ENCODE data around the gene SNX13.

Gene SNX13

DNA sequence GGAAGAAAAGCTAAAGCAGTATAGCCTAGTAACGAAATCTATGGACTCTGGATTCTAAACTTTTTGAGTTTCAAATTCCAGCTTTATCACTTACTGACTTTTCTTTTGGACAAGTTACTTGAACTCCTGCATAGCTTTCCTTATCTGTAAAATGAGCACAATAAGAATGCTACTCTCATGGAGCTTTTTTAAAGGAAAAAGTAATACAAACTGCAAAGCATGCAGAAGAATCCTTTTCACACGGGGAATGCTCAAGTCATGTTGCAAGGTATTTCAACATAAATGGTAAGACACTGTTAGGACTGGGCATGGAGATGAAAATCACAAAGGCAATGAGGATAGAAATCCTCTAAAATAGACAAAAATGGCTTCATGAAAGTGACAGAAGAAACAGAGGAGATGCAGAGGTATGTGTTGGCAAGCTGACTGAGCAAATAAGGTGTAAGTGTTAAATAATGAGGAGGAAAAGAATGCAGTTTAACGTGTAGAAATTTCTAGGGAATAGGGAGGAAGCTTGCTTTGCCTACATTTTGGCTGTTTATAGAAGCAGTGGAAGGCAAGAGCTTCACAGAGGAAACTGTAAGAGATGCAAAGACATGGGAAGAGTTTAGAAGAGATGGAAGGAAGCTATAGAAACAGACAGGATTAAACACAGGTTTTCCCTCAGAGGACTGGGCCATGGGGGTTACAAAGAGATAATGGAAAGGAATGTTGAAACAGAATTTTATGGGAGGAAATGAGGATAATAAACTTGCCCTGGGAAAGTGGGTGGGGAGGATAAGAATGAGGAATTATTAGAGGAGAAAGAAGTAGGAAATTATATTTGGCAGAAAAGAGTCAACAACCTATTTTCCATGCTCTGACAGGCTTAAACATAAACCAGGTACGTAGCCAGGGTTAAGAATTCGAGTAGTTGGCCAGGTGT lies 28.8 kb upstream of the SNX13 start:
- Histone ChIP-seq H3K4me1 (ENCODE audit: control insufficient read depth in 1 of 2, insufficient read depth in 2 of 2, low read length in 2 of 2) (peaks cover 0 to 9% of the 10 kb centered on the region in 2 donors), H3K27me3 (ENCODE audit: control insufficient read depth in 1 of 2, insufficient read depth in 2 of 2, low read length in 2 of 2) (no peaks in the 10 kb centered on the region), H3K27ac (ENCODE audit: low read depth, low read length) (no peak overlapping the region), H3K9ac (ENCODE audit: low read depth in 1 of 2, low read length in 2 of 2) (no peak overlapping the region), H3K4me3 (ENCODE audit: low read depth in 1 of 2, low read length in 2 of 2) (no peak overlapping the region), H3K9me3 (ENCODE audit: control insufficient read depth in 1 of 2, low read length in 2 of 2) (no peaks in the 10 kb centered on the region), H3K36me3 (ENCODE audit: control insufficient read depth in 1 of 2, insufficient read depth in 2 of 2, low read length in 2 of 2) (no peaks in the 10 kb centered on the region)

DNA sequence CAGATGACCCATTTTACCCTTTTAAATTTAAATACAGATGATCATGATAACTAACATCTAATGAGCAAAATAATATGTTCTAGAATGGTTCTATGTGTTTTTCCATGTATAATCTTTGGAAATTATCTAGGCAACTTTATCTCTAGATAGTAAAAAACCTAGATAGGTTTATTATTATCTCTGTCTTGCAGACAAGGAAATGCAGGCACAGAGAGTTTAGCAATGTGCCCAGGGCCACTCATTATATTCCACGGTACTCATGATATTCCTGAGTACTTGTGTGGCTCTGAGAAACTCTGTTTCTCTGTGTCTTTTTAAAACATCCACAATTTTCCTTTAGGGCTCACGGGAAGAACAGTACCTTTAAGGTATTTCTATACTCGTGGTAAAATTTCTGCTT lies 26.4 kb upstream of the SNX13 start:
- H3K27ac ChIP-seq (ENCODE audit: low read depth, low read length): no peak overlapping the region
- H3K4me1 ChIP-seq (ENCODE audit: control insufficient read depth in 1 of 2, insufficient read depth in 2 of 2, low read length in 2 of 2): peaks cover 0 to 9% of the 10 kb centered on the region in 2 donors
- no peaks in the 10 kb centered on the region for H3K9me3 ChIP-seq (ENCODE audit: control insufficient read depth in 1 of 2, low read length in 2 of 2)
- no peak overlapping the region for H3K9ac ChIP-seq (ENCODE audit: low read depth in 1 of 2, low read length in 2 of 2)
- no peak overlapping the region for H3K4me3 ChIP-seq (ENCODE audit: low read depth in 1 of 2, low read length in 2 of 2)
- no peaks in the 10 kb centered on the region for H3K27me3 ChIP-seq (ENCODE audit: control insufficient read depth in 1 of 2, insufficient read depth in 2 of 2, low read length in 2 of 2)
- H3K36me3 ChIP-seq (ENCODE audit: control insufficient read depth in 1 of 2, insufficient read depth in 2 of 2, low read length in 2 of 2): no peaks in the 10 kb centered on the region

DNA sequence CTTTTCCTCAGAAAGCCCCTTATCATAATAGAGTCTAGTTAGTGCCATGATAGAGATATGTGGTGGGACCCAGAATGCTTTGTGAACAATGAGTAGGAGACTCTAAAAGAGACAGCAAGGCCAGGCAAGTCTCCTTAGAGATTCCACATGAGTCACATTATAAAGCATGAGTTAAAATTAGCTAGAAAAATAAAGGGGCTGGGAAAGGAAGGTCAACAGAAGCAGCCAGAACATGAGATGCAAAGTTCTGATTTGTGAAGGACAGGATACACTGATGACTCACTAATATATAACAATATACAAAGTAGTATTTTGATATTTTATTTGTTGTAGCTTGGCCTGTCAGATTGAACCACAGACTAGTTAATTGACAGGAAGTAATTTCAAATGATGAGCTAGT lies 25.3 kb upstream of the SNX13 start:
- no peak overlapping the region for H3K9ac ChIP-seq (ENCODE audit: low read depth in 1 of 2, low read length in 2 of 2)
- no peak overlapping the region for H3K27ac ChIP-seq (ENCODE audit: low read depth, low read length)
- H3K27me3 ChIP-seq (ENCODE audit: control insufficient read depth in 1 of 2, insufficient read depth in 2 of 2, low read length in 2 of 2): no peaks in the 10 kb centered on the region
- H3K36me3 ChIP-seq (ENCODE audit: control insufficient read depth in 1 of 2, insufficient read depth in 2 of 2, low read length in 2 of 2): no peaks in the 10 kb centered on the region
- H3K4me3 ChIP-seq (ENCODE audit: low read depth in 1 of 2, low read length in 2 of 2): no peak overlapping the region
- no peaks in the 10 kb centered on the region for H3K9me3 ChIP-seq (ENCODE audit: control insufficient read depth in 1 of 2, low read length in 2 of 2)
- H3K4me1 ChIP-seq (ENCODE audit: control insufficient read depth in 1 of 2, insufficient read depth in 2 of 2, low read length in 2 of 2): peaks cover 0 to 9% of the 10 kb centered on the region in 2 donors

DNA sequence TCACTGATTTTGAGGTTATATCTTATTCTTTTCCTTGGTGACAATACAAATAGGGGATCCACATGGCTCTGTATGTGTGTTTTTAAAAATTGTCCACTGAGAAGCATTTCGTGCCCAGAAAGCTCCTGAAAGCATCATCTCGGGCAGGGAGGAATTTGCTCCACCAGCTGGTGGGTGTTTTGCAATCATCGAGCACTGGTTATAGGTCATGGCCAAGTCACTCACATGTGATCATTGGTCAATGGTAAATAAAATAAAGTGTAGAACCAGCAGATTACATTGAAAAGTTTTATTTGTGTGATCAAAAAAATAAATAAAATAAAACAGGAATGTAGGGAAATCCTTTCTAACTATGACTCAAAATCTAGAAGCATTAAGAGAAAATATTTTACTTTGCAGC lies 23.0 kb upstream of the SNX13 start:
- Histone ChIP-seq H3K27me3 (ENCODE audit: control insufficient read depth in 1 of 2, insufficient read depth in 2 of 2, low read length in 2 of 2) (no peaks in the 10 kb centered on the region), H3K36me3 (ENCODE audit: control insufficient read depth in 1 of 2, insufficient read depth in 2 of 2, low read length in 2 of 2) (no peaks in the 10 kb centered on the region), H3K27ac (ENCODE audit: low read depth, low read length) (no peak overlapping the region), H3K9me3 (ENCODE audit: control insufficient read depth in 1 of 2, low read length in 2 of 2) (no peaks in the 10 kb centered on the region), H3K4me1 (ENCODE audit: control insufficient read depth in 1 of 2, insufficient read depth in 2 of 2, low read length in 2 of 2) (no peaks in the 10 kb centered on the region), H3K9ac (ENCODE audit: low read depth in 1 of 2, low read length in 2 of 2) (no peak overlapping the region), H3K4me3 (ENCODE audit: low read depth in 1 of 2, low read length in 2 of 2) (no peak overlapping the region)

DNA sequence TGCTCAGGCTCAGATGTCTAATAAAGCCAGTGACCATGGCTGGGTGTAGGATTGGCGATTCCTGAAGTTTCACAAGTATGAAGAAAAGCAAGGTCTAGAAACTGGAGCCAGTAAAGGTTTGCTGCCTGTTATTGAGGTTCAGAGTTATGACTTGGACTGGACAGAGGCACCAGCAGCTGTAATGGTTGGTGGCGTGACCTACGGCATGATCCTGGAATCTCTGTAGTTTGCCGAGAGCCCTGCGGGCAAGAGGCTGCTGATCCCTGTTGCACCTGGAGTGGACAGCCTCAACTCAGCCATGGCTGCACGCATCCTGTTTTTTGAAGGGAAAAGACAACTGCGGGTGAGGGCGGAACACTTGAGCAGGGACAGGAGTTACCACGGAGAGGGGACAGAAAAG lies 22.4 kb upstream of the SNX13 start:
- no peak overlapping the region for H3K27ac ChIP-seq (ENCODE audit: low read depth, low read length)
- no peak overlapping the region for H3K9ac ChIP-seq (ENCODE audit: low read depth in 1 of 2, low read length in 2 of 2)
- no peak overlapping the region for H3K4me3 ChIP-seq (ENCODE audit: low read depth in 1 of 2, low read length in 2 of 2)
- H3K36me3 ChIP-seq (ENCODE audit: control insufficient read depth in 1 of 2, insufficient read depth in 2 of 2, low read length in 2 of 2): no peaks in the 10 kb centered on the region
- H3K4me1 ChIP-seq (ENCODE audit: control insufficient read depth in 1 of 2, insufficient read depth in 2 of 2, low read length in 2 of 2): no peaks in the 10 kb centered on the region
- no peaks in the 10 kb centered on the region for H3K9me3 ChIP-seq (ENCODE audit: control insufficient read depth in 1 of 2, low read length in 2 of 2)
- H3K27me3 ChIP-seq (ENCODE audit: control insufficient read depth in 1 of 2, insufficient read depth in 2 of 2, low read length in 2 of 2): no peaks in the 10 kb centered on the region

DNA sequence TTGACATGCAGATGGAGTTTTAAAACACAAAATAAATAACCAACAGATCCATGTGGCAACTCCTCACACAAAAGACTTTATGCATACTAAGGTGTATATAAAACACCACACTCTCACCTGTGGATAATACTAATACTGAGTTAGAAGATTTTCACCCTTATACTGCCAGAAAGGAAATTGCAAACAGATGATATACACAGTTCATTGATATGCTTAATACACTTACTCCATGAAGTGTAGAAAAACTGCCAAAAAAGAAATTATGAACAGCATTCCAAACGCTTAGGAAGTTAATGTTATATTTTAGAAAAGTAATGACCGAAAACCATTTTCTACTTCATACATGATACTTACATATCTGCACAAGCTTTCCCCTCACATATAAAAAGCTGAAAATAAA lies 17.6 kb upstream of the SNX13 start:
- Histone ChIP-seq H3K9ac (ENCODE audit: low read depth in 1 of 2, low read length in 2 of 2) (no peak overlapping the region), H3K4me3 (ENCODE audit: low read depth in 1 of 2, low read length in 2 of 2) (no peak overlapping the region), H3K9me3 (ENCODE audit: control insufficient read depth in 1 of 2, low read length in 2 of 2) (no peaks in the 10 kb centered on the region), H3K4me1 (ENCODE audit: control insufficient read depth in 1 of 2, insufficient read depth in 2 of 2, low read length in 2 of 2) (no peaks in the 10 kb centered on the region), H3K27me3 (ENCODE audit: control insufficient read depth in 1 of 2, insufficient read depth in 2 of 2, low read length in 2 of 2) (no peaks in the 10 kb centered on the region), H3K27ac (ENCODE audit: low read depth, low read length) (no peak overlapping the region), H3K36me3 (ENCODE audit: control insufficient read depth in 1 of 2, insufficient read depth in 2 of 2, low read length in 2 of 2) (no peaks in the 10 kb centered on the region)

DNA sequence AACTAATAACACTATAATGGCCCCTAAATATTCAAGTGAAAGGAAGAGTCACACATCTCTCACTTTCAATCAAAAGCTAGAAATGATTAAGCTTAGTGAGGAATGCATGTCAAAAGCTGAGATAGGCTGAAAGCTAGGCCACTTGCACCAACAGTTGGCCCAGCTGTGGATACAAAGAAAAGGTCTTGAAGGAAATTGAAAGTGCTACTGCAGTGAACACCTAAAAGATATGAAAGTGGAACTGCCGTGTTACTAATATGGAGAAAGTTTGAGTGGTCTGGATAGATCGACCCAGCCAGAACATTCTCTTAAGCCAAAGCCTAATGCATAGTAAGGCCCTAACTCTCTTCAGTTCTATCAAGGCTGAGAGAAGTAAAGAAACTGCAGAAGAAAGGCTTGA lies 12.1 kb upstream of the SNX13 start:
- Histone ChIP-seq H3K9ac (ENCODE audit: low read depth in 1 of 2, low read length in 2 of 2) (no peak overlapping the region), H3K4me1 (ENCODE audit: control insufficient read depth in 1 of 2, insufficient read depth in 2 of 2, low read length in 2 of 2) (peaks cover 0 to 4% of the 10 kb centered on the region in 2 donors), H3K27me3 (ENCODE audit: control insufficient read depth in 1 of 2, insufficient read depth in 2 of 2, low read length in 2 of 2) (no peaks in the 10 kb centered on the region), H3K36me3 (ENCODE audit: control insufficient read depth in 1 of 2, insufficient read depth in 2 of 2, low read length in 2 of 2) (no peaks in the 10 kb centered on the region), H3K9me3 (ENCODE audit: control insufficient read depth in 1 of 2, low read length in 2 of 2) (no peaks in the 10 kb centered on the region), H3K27ac (ENCODE audit: low read depth, low read length) (no peak overlapping the region), H3K4me3 (ENCODE audit: low read depth in 1 of 2, low read length in 2 of 2) (no peak overlapping the region)

DNA sequence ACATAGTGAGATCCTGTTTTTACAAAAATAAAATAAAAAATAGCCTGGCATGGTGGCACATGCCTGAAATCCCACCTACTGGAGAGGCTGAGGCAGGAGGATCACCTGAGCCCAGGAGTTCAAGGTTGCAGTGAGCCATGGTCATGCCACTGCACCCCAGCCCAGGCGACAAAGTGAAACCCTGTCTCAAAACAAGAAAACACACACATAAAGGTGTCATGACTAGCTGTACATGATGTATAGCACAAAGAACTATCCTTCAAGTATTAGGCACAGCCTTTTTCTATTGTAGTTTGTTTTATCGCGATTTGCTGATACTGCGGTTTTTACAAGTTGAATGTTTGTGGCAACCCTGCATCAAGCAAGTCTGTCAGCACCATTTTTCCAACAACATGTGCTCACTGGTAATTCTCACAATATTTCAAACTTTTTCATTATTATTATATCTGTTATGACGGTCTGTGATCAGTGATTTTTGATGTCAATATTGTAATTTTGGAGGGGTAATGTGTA lies 11.5 kb upstream of the SNX13 start:
- H3K9ac ChIP-seq (ENCODE audit: low read depth in 1 of 2, low read length in 2 of 2): no peak overlapping the region

DNA sequence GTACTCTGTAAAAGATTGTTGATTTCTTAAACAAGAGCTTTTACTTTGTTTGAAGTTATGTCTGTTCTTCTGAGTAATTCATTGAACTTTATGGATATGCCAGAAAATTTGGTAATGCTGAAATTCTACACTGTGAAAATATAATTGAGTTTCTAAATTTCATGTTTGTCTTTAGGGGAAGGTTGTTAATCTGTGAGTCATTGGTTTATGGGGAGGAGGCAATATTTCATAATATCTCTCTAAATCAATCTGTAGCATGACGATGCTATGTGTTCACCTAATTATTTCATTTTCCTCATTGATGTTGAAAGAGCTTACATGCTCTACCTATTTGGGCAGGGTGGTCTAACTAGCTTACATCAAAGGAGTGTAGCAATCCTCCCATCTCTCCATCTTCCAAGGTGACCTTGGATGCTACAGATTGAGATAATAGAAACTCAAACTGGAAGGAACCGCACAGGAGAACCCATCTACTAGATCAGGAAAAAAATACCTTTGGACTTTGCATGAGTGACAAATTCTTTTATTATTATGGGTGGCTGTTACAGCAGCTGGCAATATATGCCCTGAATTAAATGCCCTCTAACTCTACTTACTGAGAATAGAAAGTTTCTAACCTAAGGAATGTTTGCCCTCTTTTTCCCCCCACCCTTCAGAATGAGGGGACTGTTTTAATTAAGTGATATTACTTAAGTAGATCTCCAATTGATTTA lies 8.4 kb upstream of the SNX13 start:
- Histone ChIP-seq H3K4me3 (ENCODE audit: low read depth in 1 of 2, low read length in 2 of 2) (no peak overlapping the region), H3K9me3 (ENCODE audit: control insufficient read depth in 1 of 2, low read length in 2 of 2) (no peaks in the 10 kb centered on the region), H3K27me3 (ENCODE audit: control insufficient read depth in 1 of 2, insufficient read depth in 2 of 2, low read length in 2 of 2) (no peaks in the 10 kb centered on the region), H3K36me3 (ENCODE audit: control insufficient read depth in 1 of 2, insufficient read depth in 2 of 2, low read length in 2 of 2) (no peaks in the 10 kb centered on the region), H3K4me1 (ENCODE audit: control insufficient read depth in 1 of 2, insufficient read depth in 2 of 2, low read length in 2 of 2) (peaks cover 0 to 4% of the 10 kb centered on the region in 2 donors), H3K27ac (ENCODE audit: low read depth, low read length) (no peak overlapping the region), H3K9ac (ENCODE audit: low read depth in 1 of 2, low read length in 2 of 2) (no peak overlapping the region)

More for the DNA sequence above, 11.5 kb upstream of the SNX13 start:
- Histone ChIP-seq H3K27me3 (ENCODE audit: control insufficient read depth in 1 of 2, insufficient read depth in 2 of 2, low read length in 2 of 2) (no peaks in the 10 kb centered on the region), H3K9me3 (ENCODE audit: control insufficient read depth in 1 of 2, low read length in 2 of 2) (no peaks in the 10 kb centered on the region), H3K27ac (ENCODE audit: low read depth, low read length) (no peak overlapping the region), H3K4me1 (ENCODE audit: control insufficient read depth in 1 of 2, insufficient read depth in 2 of 2, low read length in 2 of 2) (peaks cover 0 to 4% of the 10 kb centered on the region in 2 donors), H3K4me3 (ENCODE audit: low read depth in 1 of 2, low read length in 2 of 2) (no peak overlapping the region), H3K36me3 (ENCODE audit: control insufficient read depth in 1 of 2, insufficient read depth in 2 of 2, low read length in 2 of 2) (no peaks in the 10 kb centered on the region)

DNA sequence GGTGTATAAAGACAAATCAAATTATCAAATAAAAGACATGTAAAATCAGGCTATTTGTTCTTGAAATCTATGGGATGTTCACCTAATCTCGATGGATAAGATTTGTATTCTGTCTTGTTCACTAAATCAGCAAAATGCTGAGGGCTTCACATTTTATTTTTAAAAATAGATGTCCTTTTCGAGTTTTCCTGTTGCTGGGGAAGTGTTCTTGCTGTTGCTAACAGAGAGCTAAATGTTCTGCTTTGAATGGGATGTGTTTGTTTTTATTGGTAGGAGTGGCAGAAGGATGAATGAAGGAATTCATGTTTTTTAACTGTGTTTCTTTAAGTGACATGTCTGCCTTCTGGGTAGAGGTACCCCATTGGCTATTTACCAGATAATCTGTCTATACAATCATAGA lies 7.3 kb upstream of the SNX13 start:
- Histone ChIP-seq H3K9ac (ENCODE audit: low read depth in 1 of 2, low read length in 2 of 2) (no peak overlapping the region), H3K27ac (ENCODE audit: low read depth, low read length) (no peak overlapping the region), H3K4me1 (ENCODE audit: control insufficient read depth in 1 of 2, insufficient read depth in 2 of 2, low read length in 2 of 2) (peaks cover 0 to 4% of the 10 kb centered on the region in 2 donors), H3K27me3 (ENCODE audit: control insufficient read depth in 1 of 2, insufficient read depth in 2 of 2, low read length in 2 of 2) (no peaks in the 10 kb centered on the region), H3K4me3 (ENCODE audit: low read depth in 1 of 2, low read length in 2 of 2) (no peak overlapping the region), H3K36me3 (ENCODE audit: control insufficient read depth in 1 of 2, insufficient read depth in 2 of 2, low read length in 2 of 2) (no peaks in the 10 kb centered on the region), H3K9me3 (ENCODE audit: control insufficient read depth in 1 of 2, low read length in 2 of 2) (no peaks in the 10 kb centered on the region)
